K562 (cell line): ENCODE data around the gene LAMP1. TPM values are rescaled to one million over a fixed set of nuclear protein-coding genes. Genes with fewer than 3 reads are reported as not detected.
A peak's percentile ranks its signal among the peaks of the same experiment; 100 is the strongest.

Experiments used
- CHD2 ChIP-seq: IDR thresholded peaks from 2 replicates; pipeline ENCODE4 v1.6.1; 2011; ENCODE audit warnings: low read depth, low read length
- FOXM1 ChIP-seq, 2 experiments: fragments of 450-650 bp in 1 of 2; sonication (generic) in 1 of 2; formaldehyde crosslinking in 1 of 2; IDR thresholded peaks; 2 replicates each; pipeline versions ENCODE4 v1.6.1 to v1.9.0; 2017 to 2022; ENCODE audit warnings: low read depth in 2 of 2, mild to moderate bottlenecking in 2 of 2, missing genetic modification reagents in 1 of 2, moderate library complexity in 1 of 2
- GABPB2 ChIP-seq: fragments of 250-450 bp; sonication (Bioruptor Pico); conservative IDR thresholded peaks from 2 replicates; pipeline ENCODE4 v1.5.1; 2021; ENCODE audit warnings: mild to moderate bottlenecking
- HMBOX1 ChIP-seq: sonication (generic); IDR thresholded peaks from 2 replicates; pipeline ENCODE4 v1.6.1; 2016
- JUND ChIP-seq, 2 experiments: IDR thresholded peaks; 2 replicates in 1 of 2; 3 replicates in 1 of 2; pipeline ENCODE4 v1.6.1; 2011; ENCODE audit warnings: borderline replicate concordance in 2 of 2, low read depth in 2 of 2, low read length in 2 of 2, improper control_type of control experiment in 1 of 2, missing biosample characterization in 1 of 2, missing genetic modification characterization in 1 of 2, missing genetic modification reagents in 1 of 2
- LARP7 ChIP-seq: fragments of 450-650 bp; IDR thresholded peaks from 2 replicates; pipeline ENCODE4 v1.6.1; 2016
- MCM5 ChIP-seq: fragments of 450-650 bp; IDR thresholded peaks from 2 replicates; pipeline ENCODE4 v1.6.1; 2016; ENCODE audit warnings: low read depth
- NR1H2 ChIP-seq: sonication (generic); formaldehyde crosslinking; IDR thresholded peaks from 2 replicates; pipeline ENCODE4 v1.4.0; 2020; ENCODE audit warnings: mild to moderate bottlenecking, missing genetic modification reagents
- ZEB2 ChIP-seq: fragments of 450-650 bp; IDR thresholded peaks from 2 replicates; pipeline ENCODE4 v1.6.1; 2016
- ZNF57 ChIP-seq: fragments of 450-650 bp; formaldehyde crosslinking; IDR thresholded peaks from 2 replicates; pipeline ENCODE4 v1.4.0; 2020; ENCODE audit warnings: mild to moderate bottlenecking, moderate library complexity
- polyA plus RNA-seq, 8 experiments: library from polyadenylated mRNA; depleted of rRNA in 4 of 8; stranded (reverse) in 5 of 8; unstranded in 3 of 8; fragments of >200 nt; fragmentation: Nextera tagmentation in 2 of 8; fragmentation: Illumina TruSeq in 1 of 8; extraction: Ambion mirVana in 2 of 8; extraction: Trizol in 1 of 8; gene quantifications; 2 replicates each; pipeline versions ENCODE4 v1.2.1 to v1.2.3, GENCODE V29; 2011 to 2014; ENCODE audit warnings: inconsistent platforms in 1 of 8, missing spikeins in 1 of 8
- total RNA-seq, 7 experiments: library from RNA; depleted of rRNA in 6 of 7; stranded (reverse); fragments of >200 nt in 6 of 7; fragmentation: Illumina TruSeq in 2 of 7; extraction: Trizol in 2 of 7; gene quantifications; 2 replicates each; pipeline versions ENCODE4 v1.2.1 to v1.2.3, GENCODE V29; 2011 to 2021; ENCODE audit warnings: low replicate concordance in 1 of 7
- TF ChIP-seq, protein P1 (sequence below), 2 experiments: fragments of 450-650 bp; conservative IDR thresholded peaks; 2 replicates each; pipeline ENCODE4 v1.6.1; 2017; ENCODE audit warnings: mild to moderate bottlenecking in 2 of 2, moderate library complexity in 2 of 2
- TF ChIP-seq, protein P2 (sequence below): IDR thresholded peaks from 2 replicates; pipeline ENCODE4 v1.6.1; 2011; ENCODE audit warnings: borderline replicate concordance, low read depth, mild to moderate bottlenecking, moderate library complexity, low read length; ENCODE audit not compliant: insufficient read depth, poor library complexity, severe bottlenecking
- TF ChIP-seq, protein P3 (sequence below): IDR thresholded peaks from 3 replicates; pipeline ENCODE4 v1.6.1; 2011; ENCODE audit warnings: borderline replicate concordance, mild to moderate bottlenecking, moderate library complexity; ENCODE audit not compliant: insufficient read length; ENCODE audit errors: extremely low read depth
- TF ChIP-seq, protein P4 (sequence below): fragments of 450-650 bp; IDR thresholded peaks from 2 replicates; pipeline ENCODE4 v1.6.1; 2018; ENCODE audit not compliant: partially characterized antibody

LAMP1 gene
- total and polyA plus RNA-seq, 9 of the 15 experiments (the other 6 are each of a cell fraction or from before 2014, with no cell fraction given), result 2.2 to 70.1 (median 30.5) TPM

DNA sequence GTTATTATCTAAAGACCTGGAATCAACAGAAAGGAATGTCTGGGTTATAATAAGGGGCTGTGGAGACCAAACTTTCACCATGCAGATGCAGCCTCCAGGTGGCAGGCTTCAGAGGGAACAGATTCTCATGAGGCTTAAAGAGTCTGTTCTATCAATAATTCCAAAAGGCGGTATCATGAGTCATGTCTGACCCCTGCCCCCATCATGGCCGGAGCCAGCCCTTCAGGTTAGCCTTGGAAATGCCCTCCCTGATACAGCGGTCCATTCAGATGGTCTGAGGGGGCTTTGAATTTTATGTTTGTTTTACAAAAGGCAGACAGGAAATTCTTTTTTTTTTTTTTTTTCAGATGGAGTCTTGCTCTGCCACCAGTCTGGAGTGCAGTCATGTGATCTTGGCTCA lies 21.7 kb upstream of the LAMP1 start (continued):
- TF ChIP-seq, protein P1, sequence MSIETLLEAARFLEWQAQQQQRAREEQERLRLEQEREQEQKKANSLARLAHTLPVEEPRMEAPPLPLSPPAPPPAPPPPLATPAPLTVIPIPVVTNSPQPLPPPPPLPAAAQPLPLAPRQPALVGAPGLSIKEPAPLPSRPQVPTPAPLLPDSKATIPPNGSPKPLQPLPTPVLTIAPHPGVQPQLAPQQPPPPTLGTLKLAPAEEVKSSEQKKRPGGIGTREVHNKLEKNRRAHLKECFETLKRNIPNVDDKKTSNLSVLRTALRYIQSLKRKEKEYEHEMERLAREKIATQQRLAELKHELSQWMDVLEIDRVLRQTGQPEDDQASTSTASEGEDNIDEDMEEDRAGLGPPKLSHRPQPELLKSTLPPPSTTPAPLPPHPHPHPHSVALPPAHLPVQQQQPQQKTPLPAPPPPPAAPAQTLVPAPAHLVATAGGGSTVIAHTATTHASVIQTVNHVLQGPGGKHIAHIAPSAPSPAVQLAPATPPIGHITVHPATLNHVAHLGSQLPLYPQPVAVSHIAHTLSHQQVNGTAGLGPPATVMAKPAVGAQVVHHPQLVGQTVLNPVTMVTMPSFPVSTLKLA (conservative IDR thresholded peaks at IDR 0.05), result no peak
- TF ChIP-seq LARP7 (no peak), CHD2 (no peak), GABPB2 (CRISPR knock-in tag) (no peak), HMBOX1 (no peak), FOXM1 (IDR thresholded peaks at IDR 0.05; ENCODE audit: low read depth) (no peak), FOXM1 (CRISPR knock-in tag; IDR thresholded peaks at IDR 0.05; ENCODE audit: low read depth) (no peak), NR1H2 (CRISPR knock-in tag) (no peak), JUND (IDR thresholded peaks at IDR 0.05; ENCODE audit: borderline replicate concordance, low read depth, low read length) (peak; percentile 75), JUND (tag; IDR thresholded peaks at IDR 0.05; ENCODE audit: borderline replicate concordance, low read depth, low read length) (no peak), ZEB2 (no peak), ZNF57 (CRISPR knock-in tag) (no peak), MCM5 (no peak)
- TF ChIP-seq, protein P2, sequence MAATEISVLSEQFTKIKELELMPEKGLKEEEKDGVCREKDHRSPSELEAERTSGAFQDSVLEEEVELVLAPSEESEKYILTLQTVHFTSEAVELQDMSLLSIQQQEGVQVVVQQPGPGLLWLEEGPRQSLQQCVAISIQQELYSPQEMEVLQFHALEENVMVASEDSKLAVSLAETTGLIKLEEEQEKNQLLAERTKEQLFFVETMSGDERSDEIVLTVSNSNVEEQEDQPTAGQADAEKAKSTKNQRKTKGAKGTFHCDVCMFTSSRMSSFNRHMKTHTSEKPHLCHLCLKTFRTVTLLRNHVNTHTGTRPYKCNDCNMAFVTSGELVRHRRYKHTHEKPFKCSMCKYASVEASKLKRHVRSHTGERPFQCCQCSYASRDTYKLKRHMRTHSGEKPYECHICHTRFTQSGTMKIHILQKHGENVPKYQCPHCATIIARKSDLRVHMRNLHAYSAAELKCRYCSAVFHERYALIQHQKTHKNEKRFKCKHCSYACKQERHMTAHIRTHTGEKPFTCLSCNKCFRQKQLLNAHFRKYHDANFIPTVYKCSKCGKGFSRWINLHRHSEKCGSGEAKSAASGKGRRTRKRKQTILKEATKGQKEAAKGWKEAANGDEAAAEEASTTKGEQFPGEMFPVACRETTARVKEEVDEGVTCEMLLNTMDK, result peak; percentile 29
- TF ChIP-seq, protein P3, sequence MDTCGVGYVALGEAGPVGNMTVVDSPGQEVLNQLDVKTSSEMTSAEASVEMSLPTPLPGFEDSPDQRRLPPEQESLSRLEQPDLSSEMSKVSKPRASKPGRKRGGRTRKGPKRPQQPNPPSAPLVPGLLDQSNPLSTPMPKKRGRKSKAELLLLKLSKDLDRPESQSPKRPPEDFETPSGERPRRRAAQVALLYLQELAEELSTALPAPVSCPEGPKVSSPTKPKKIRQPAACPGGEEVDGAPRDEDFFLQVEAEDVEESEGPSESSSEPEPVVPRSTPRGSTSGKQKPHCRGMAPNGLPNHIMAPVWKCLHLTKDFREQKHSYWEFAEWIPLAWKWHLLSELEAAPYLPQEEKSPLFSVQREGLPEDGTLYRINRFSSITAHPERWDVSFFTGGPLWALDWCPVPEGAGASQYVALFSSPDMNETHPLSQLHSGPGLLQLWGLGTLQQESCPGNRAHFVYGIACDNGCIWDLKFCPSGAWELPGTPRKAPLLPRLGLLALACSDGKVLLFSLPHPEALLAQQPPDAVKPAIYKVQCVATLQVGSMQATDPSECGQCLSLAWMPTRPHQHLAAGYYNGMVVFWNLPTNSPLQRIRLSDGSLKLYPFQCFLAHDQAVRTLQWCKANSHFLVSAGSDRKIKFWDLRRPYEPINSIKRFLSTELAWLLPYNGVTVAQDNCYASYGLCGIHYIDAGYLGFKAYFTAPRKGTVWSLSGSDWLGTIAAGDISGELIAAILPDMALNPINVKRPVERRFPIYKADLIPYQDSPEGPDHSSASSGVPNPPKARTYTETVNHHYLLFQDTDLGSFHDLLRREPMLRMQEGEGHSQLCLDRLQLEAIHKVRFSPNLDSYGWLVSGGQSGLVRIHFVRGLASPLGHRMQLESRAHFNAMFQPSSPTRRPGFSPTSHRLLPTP, result no peak
- TF ChIP-seq, protein P4, sequence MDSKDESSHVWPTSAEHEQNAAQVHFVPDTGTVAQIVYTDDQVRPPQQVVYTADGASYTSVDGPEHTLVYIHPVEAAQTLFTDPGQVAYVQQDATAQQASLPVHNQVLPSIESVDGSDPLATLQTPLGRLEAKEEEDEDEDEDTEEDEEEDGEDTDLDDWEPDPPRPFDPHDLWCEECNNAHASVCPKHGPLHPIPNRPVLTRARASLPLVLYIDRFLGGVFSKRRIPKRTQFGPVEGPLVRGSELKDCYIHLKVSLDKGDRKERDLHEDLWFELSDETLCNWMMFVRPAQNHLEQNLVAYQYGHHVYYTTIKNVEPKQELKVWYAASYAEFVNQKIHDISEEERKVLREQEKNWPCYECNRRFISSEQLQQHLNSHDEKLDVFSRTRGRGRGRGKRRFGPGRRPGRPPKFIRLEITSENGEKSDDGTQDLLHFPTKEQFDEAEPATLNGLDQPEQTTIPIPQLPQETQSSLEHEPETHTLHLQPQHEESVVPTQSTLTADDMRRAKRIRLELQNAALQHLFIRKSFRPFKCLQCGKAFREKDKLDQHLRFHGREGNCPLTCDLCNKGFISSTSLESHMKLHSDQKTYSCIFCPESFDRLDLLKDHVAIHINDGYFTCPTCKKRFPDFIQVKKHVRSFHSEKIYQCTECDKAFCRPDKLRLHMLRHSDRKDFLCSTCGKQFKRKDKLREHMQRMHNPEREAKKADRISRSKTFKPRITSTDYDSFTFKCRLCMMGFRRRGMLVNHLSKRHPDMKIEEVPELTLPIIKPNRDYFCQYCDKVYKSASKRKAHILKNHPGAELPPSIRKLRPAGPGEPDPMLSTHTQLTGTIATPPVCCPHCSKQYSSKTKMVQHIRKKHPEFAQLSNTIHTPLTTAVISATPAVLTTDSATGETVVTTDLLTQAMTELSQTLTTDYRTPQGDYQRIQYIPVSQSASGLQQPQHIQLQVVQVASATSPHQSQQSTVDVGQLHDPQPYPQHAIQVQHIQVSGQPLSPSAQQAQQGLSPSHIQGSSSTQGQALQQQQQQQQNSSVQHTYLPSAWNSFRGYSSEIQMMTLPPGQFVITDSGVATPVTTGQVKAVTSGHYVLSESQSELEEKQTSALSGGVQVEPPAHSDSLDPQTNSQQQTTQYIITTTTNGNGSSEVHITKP, result no peak
